Ureter (tissue), 1 donor: ENCODE data around the gene LYZL1. TPM values are rescaled to one million over a fixed set of nuclear protein-coding genes. Genes with fewer than 3 reads are reported as not detected.
"Not testable (repeated sequence)": the region's sequence is repeated elsewhere in the genome, so short reads cannot be mapped to it uniquely, and the experiment has no call there.

ENCODE experiments used
- DNase-seq: peaks from one replicate; pipeline ENCODE4 v3.0.0-alpha.2; 2020; ENCODE audit warnings: low spot score
- total RNA-seq: library from RNA; stranded (reverse); gene quantifications from one replicate; pipeline ENCODE4 v1.2.4, GENCODE V29; 2023
- donor health status: DM: yes; HTN: yes; CAD: no.

The LYZL1 gene
- total RNA-seq, 1 donor from 2014 or later = not detected

DNA sequence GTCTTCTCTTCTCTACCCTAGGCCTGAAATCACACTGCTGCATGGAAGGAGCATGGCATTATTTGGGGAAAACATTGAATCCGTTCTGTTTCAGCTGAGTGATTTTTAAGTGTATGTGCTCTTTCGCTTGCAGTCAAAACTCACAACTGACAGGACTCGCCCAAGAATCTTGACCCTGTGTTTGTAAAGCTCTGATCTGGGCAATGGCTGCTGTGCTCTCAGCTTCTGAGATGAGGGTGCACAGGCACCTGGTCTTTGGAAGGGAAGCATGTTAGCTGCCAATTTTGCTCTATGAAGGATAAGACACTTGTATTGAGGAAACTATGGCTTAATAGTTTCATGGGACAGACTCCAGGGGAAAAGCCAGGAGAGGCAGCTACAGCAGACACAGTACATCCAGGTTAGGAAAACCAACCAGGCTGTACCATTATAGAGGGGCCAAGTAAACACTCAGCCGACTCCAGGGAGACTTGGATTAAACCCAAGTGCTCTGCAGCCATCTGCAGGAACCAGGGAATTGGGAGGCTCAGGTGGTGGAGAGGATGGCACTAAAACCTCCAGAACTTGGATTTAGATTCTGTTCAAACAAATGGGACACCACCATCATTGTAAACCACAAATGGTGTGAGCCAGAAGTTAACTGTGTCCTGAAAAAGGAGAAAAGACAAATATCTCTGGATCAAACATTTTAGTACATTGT, 43.3 kb downstream of the LYZL1 start:
- no peak for DNase-seq

DNA sequence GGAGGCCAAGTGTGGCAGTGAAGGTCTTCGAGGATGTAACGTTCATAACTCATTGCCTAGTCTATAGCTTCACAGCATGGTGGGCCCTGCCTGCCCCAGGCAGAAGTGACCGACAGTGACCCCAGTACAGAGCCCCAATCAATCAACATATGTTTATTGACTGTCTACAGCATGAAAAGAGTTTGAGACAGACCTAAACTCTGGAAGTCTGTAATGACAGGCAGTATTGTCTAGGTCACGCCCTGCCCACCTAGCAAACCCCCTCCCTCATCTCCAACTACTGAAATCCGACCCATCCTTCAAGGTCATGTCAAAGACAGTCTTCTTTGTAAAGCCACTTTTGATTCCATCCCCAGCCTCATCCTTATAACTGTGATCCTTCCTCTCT, 43.9 kb downstream of the LYZL1 start:
- no peak for DNase-seq

DNA sequence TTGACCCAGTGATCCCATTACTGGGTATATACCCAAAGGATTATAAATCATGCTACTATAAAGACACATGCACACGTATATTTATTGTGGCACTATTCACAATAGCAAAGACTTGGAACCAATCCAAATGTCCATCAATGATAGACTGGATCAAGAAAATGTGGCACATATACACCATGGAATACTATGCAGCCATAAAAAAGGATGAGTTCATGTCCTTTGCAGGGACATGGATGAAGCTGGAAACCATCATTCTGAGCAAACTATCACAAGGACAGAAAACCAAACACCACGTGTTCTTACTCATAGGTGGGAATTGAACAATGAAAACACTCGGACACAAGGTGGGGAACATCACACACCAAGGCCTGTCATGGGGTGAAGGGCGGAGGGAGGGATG, 48.7 kb downstream of the LYZL1 start:
- DNase-seq = not testable (repeated sequence)

DNA sequence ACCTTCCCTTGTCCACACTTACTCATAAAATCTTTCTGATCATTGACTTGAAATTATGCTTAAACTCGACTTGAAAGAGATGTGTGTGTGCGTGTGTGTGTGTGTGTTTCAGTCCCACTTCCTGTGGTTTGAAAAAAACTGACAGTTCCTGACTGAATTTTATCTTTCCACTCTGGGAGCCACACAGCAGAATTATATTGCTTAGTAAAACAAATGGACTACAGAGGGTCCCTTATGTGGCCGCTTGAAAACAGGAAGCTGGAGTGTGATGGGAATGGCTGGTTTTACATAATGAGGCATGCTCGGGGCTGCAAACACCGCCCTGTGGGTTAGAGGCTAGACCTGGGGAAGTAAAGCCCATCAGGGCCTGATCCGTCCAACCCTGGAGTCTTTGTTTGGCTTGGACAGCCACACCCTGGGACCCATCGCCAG, 54.8 kb downstream of the LYZL1 start:
- DNase-seq = no peak

DNA sequence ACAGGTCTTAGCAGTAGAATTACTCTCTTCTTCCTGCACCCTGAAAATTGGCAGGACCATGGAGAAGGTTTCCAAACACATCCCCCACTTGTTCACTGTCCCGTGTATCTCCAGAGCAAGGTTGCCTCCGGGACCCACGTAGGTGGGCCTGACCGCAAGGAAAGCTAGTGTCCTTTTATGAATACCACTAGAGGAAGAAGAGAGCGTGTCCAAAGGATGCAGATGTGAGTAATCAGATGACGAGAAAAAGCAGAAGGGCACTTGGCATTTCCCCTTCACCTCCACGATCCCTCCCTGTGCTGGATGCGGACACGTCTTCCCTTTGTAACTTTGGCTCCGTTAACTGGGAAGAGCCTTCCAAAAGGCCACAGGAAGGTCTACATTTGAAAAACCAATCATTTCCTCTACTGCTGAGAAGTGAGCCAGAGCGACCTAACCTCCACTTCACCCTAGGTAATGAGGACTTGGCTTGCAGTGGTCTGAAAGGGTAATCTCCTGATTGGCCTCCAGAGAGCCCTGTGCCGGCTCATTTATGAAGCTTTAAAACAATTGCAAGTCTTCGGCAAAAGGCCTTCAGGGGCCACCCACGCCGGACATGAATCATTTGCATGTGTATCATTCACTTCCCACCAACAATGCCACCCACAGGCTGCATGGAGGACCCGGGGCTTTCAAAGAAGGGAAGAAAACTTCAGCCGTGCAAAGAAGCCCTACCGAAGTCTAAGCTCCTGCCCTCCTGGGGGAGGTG, 55.4 kb downstream of the LYZL1 start:
- DNase-seq = no peak

DNA sequence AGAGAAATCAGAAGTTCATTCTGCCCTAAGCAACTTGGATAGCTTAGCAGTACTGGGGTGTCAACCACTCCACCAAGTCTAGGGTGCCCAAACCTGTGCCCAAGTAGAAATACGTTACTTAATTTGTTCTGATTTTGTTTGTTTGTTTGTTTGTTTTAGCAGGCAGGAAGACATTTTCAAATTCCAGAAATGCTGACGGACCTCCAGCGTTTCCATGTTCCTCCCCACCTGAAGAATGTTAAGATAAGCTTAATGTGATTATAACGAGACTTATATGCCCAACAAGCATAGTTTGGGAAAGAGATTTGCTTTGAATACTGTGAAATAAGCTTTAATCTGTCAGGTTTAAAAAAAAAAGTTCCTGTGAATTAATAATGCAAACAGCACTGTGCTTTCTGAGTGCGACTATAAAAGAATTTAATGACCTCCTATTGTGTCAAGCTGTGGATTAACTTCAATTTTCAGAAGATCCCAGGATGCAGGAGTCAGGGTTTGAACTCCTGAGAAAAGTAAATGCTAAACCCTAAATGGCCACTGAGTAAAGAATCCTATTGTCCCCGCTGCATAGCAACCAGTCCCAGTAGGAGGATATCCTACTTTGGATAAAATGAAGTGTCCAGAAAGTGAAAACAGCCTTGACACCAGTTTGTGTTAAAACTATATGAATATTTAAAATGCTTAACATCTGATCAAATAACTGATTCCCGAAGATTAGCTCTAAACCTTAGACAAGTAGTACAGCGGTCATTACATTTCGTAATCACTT, 56.5 kb downstream of the LYZL1 start:
- DNase-seq = no peak

DNA sequence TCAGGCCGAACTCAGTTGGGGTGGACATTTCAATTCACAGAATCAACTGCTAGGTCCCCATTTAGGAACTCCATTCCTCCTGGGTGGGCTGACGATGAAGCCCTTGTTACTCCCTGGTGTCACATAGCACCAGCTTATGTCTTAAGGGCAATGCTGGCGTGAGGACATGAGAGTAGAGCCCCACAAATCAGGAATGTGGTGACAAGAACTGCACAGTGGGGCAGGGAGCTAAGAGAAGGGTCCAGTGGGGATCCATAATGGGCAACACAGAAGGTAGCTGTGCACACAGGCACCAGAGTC, 57.0 kb downstream of the LYZL1 start:
- DNase-seq = no peak

DNA sequence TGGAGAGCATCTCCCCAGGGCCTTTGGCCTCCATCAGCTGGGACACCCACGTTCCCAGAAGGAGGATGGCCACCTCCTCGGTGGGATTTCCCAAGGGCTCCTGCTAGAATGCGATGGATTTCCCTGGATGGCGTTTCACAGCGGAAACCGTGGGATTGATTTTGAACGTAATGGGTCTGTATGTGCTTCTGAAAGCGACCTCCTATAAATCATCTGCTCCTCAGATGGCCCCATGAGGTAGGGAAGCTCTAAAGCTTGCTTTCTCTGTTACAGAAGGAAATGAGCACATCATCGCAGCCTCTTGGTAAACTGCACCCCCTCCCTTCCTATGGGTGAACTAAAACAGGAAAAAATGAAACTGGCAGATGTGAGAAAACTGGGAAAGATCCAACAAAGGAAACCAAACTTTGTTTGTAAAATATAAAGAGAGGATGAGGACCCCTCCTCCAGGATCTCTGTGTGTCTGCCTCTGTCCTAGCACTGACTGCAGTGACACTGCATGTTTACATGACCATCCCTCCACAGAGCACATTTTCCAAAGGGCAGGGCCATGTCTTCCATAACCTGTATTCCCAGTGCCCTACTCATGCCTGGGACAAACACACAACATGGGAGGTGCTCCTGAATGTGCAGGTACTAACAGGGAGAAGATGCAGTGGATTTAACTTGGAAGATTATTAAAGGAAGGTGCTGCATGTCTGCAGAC, 57.6 kb downstream of the LYZL1 start:
- DNase-seq = no peak

DNA sequence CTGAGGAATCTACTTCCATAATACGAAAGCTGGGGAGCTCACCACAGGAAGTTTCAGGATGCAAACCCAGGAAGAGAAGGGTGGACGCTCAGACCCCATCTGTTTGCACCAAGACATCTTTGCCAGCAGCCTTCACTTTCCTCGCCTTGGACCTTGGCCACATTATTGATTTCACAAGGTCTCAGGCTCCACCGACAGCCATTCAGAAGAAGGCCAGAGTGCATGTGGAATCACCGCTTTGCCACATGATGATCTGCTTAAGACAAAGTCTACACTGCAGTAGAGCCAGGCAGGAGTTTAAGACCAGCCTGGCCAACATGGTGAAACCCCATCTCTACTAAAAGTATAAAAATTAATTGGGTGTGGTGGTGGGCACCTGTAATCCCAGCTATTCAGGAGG, 60.0 kb downstream of the LYZL1 start:
- no peak for DNase-seq

DNA sequence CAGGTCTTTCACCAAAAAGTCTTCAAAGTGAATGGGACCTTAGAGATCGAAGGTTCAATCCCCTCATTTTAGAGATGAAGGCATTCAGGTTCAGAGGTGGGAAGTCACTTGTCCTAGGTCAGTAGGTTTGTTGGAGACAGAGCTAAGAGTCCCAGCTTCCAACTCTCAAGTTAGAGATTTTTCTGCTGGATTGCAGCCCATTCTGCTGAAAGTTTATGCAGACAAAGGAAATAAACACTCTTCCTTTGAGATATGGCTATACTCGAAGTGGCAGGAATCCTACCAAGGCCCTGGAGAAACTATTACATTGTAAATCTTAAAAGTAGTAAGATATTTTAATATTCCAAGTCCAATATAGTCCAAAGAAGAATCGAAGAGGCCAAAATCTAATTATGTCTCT, 64.4 kb downstream of the LYZL1 start:
- no peak for DNase-seq

DNA sequence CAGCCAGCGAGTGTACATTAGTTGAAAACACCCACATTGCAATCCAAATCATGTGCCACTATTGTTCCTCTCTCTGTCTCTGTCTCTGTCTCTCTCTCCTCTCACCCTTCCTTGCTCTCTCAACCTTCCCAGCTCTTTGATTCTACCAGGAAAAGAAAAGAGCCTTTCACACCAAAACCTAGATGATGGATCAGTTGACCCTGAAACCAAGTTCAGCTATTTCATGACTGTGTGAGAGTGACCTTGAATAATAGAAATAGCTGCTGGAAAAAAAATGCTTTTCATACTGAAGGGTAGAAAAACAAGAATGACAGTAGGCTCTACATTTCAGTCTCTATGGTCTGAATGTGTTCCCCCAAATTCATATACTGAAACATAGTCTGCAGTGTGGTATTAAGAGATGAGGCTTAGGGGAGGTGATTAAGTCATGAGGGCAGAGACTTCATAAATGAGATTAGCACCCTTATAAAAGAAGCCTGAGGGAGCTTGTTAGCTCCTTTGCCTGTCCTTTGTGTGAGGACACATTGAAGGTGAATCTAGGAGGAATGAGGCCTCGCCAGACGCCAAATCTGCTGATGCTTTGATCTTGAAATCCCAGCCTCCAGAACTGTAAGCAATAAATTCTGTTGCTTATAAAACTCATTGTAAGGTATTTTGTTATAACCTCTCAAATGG, 65.2 kb downstream of the LYZL1 start:
- DNase-seq = no peak

DNA sequence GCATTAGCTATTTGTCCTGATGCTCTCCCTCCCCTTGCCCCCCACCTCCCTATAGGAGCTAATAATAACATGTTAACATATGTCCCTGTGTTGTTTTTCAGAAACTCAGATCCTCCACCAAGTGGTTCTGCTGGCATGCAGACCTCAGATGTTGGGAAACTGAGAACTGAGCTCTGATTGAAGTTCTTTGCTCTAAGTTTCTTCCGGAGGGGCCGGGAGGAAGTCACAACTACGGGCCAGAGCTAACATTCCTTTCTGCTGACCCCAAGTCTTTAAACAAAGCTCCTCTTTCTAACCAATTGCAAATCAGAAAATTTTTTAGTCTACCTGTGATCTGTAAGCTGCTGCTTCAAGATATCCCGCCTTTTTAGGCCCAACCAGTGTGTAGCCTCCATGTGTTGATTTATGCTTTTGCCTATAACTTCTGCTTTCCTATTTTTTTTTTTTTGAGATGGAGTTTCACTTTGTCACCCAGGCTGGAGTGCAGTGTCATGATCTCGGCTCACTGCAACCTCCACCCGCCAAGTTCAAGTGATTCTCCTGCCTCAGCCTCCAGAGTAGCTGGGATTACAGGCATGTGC, 66.6 kb downstream of the LYZL1 start:
- DNase-seq = no peak

DNA sequence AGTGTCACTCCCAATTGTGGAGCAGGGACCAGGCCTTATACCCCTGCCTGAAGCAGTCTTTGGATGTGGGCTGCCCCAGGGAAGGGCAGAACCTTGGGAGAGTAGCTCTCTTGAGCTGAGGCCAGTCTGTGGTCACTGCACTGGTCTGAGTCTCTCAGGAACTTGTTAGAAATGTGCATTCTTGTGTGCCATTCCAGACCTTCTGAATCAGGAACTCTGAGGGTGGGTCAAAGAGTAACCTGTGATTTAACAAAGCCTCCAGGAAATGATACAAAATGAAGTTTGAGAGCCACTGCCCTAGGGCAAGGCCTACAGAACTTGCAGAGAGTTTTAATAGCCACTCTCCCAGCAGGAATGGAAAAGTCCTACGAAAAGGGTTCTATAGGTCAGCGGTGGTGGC, 68.1 kb downstream of the LYZL1 start:
- no peak for DNase-seq

DNA sequence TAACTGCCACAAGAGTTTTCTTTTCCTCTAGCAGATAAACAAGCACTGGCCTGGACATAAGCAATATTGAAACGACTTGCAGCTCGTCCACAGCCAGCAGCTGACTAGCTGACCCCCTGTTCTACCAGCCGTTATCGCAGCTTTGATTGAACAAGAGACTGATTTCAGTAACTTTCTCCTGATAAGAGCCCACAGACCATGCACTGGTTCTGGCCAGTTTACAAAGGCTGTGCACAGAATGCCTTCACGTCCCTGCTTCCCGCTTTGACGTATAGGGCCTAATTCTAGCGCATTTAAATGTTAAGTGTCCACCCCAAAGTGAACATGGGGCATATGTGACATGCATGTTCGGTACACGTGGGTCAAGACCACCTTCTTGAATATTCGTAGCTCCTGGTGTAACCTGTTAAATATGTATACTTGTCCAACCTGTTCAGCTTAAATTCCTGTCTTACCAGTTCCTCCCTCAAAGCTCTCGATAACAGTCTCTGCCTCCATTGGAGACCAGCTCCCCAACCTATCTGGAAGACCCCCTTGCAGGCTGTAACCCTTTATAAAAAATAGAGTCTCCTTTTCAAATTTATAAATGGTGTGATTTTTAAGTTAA, 69.2 kb downstream of the LYZL1 start:
- no peak for DNase-seq

DNA sequence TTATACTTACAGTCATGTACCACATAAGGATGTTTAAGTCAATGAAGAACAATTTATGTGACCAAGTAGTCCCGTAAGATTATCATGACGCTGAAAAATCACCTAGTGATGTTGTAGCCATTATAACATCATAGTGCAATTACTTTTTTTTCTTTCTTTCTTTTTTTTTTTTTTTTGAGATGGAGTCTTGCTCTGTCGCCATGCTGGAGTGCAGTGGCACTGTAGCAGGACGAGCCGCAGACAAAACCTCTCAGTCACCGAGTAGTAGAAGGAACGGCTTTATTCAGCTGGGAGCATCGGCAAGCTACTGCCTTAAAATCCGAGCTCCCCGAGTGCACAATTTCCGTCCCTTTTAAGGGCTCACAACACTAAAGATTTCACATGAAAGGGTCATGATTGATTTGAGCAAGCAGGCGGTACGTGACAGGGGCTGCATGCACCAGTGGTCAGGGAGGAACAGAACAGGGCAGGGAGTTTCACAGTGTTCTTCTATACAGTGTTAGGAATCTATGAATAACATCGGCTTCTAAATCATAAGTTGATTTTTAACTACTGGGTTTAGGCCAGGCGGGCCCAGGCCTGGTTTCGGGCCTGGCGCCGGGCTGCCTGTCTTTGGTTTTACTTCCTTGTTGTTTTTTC, 71.5 kb downstream of the LYZL1 start:
- DNase-seq = not testable (repeated sequence)
